Measurements from ENCODE around the gene RFT1.
"Not testable (repeated sequence)": the region's sequence is repeated elsewhere in the genome, so short reads cannot be mapped to it uniquely, and the experiment has no call there.

- not testable (repeated sequence) for TF ChIP-seq GATA2 (IDR thresholded peaks at IDR 0.05; ENCODE audit: insufficient read depth, insufficient read length, low read depth, low read length); CTCF (IDR thresholded peaks at IDR 0.05; ENCODE audit: extremely low read depth in 1 of 2, insufficient read depth in 1 of 2, low read depth in 1 of 2, low read length in 2 of 2); POLR2A (IDR thresholded peaks at IDR 0.05; ENCODE audit: low read depth, low read length); POLR2AphosphoS5 (IDR thresholded peaks at IDR 0.05; ENCODE audit: insufficient read depth, low read depth, low read length); EZH2 (IDR thresholded peaks at IDR 0.05; ENCODE audit: borderline replicate concordance, low read depth, low read length, severe bottlenecking); JUN (IDR thresholded peaks at IDR 0.05; ENCODE audit: borderline replicate concordance, insufficient read depth, insufficient read length, low read depth); MAX (IDR thresholded peaks at IDR 0.05; ENCODE audit: insufficient read depth, insufficient read length)
These were observed 76.0 kb downstream of the RFT1 start for GRCh38 chr3:53054233-53054632.
